ENCODE data around the gene TMEM81.

GRCh38 chr1:205111354-205111753, 27.1 kb upstream of the TMEM81 start:
- no peak for TF ChIP-seq EZH2phosphoT487 (IDR thresholded peaks at IDR 0.05; ENCODE audit: insufficient read depth, low read depth)
- TF ChIP-seq EZH2 (IDR thresholded peaks at IDR 0.05; ENCODE audit: insufficient read depth, poor library complexity, severe bottlenecking), result no peak

Data from GM23248 (cell line).